ENCODE measurements around the gene AKAIN1.

The AKAIN1 gene

GRCh38 chr18:5197032-5197434 is at the start of gene AKAIN1:
Gene AKAIN1 (minus strand): TSS chr18:5197257. CDS start chr18:5197053, 204 bp downstream.
- DNase-seq, result peak; percentile 29

DNA sequence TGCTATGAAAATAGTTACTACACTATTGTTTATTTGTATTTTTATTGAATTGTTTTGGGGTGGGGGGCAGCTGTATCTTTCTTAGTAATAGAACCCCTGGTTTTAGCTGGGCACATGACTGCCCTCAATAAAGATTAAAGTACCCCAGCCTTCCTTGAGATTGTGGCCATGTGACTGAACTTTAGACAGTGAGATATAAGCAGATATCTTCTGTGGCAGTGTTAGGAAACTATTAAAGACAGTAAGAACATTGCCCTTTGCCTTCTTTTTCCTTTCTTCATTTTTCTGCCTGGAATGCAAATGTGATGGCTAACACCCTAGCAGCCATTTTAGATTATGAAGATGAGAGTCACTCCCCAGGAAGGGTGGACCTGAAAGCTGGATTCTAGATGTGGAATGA is 47.9 kb upstream of the AKAIN1 start:
- DNase-seq, result no peak

DNA sequence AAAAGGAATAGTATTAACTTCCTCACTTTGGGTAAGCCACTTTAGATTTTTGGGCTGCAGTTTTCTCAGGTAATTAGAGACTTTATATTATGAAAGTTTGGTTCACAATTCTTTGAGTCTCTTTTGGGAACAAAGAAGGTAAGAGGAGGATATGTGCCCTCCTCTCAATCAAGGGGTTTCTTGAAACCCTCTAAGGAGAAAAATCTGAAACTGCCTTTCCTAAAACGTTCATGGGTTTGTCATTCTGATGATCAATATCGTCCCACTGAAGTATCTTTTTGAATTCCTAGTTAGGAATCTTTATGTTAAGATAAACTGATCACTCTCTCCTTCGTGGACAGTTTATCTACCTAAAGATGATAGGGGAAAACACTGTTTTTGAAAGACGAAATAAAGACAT is 42.4 kb upstream of the AKAIN1 start:
- DNase-seq, result no peak

- peak; percentile 38 for DNase-seq
These were observed 41.4 kb upstream of the AKAIN1 start for GRCh38 chr18:5238371-5238976.

DNA sequence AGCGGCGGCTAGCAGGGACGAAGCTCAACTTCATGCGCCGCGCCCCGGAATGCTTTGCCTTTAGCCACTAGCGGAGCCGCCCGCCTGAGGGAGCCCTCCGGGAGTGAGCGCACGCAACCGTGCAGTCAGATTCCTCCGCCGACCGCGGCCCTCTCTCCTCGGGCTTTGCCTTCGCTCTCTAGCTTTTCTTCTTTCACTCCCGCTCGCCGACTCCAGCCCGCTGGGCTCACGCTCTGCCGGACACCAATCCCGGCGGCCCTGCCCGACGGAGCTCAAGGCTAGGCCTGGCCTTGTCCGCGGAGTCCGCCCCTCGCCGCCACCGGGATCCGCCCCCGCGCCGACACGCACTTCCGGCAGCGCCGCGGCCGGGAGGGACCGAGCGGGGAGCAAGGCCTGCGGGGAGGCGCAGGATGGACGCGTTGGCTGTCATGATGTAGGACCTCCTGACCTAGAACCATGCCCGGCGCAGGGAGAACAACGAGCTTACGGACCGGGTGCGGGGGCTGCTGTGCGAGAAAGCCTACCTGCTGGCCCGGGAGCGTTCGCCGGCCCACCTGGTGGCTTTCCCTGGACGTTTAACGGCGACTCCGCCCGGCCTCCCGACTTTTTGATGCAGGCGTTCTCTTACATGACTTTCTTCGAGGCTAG is 40.8 kb upstream of the AKAIN1 start:
- peak; percentile 91 for DNase-seq

DNA sequence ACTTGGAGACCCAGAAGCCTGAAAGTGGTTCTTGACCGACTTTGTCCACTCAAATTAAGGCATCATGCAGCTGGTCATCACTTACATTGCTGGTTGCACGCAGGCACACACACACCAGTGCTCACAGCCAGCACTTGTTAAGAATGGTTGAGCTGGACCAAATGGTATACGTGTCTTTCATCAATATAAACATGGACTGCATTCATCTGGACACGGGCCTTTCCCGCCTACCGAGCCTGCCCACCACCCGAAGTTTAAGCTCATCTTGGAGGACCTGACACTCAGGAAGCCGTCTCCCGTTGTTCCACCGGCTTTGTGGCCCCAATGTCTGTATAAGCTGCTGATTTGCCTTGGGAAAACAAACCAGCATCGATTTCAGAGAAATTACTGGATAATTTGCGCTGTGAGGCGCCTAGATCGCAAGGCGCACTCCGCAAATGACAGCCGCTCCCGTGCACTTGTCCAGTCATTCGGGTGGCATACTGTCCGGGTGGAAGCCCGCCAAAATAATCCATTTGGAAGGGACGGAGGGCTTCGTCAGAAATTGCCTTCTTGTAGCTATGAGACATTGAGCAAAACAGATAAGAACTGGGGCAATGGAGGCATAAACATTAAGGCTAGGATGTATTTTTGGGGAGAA is 40.1 kb upstream of the AKAIN1 start:
- peak; percentile 75 for DNase-seq

- no peak for DNase-seq
These were observed 17.7 kb upstream of the AKAIN1 start for GRCh38 chr18:5214583-5215351.

- no peak for DNase-seq
These were observed 10.6 kb upstream of the AKAIN1 start for GRCh38 chr18:5207471-5208150.

- DNase-seq, result no peak
These were observed 1.3 kb upstream of the AKAIN1 start for GRCh38 chr18:5198311-5198710.

GRCh38 chr18:5197461-5197860 is 404 bp upstream of the AKAIN1 start:
- peak; percentile 45 for DNase-seq

DNA sequence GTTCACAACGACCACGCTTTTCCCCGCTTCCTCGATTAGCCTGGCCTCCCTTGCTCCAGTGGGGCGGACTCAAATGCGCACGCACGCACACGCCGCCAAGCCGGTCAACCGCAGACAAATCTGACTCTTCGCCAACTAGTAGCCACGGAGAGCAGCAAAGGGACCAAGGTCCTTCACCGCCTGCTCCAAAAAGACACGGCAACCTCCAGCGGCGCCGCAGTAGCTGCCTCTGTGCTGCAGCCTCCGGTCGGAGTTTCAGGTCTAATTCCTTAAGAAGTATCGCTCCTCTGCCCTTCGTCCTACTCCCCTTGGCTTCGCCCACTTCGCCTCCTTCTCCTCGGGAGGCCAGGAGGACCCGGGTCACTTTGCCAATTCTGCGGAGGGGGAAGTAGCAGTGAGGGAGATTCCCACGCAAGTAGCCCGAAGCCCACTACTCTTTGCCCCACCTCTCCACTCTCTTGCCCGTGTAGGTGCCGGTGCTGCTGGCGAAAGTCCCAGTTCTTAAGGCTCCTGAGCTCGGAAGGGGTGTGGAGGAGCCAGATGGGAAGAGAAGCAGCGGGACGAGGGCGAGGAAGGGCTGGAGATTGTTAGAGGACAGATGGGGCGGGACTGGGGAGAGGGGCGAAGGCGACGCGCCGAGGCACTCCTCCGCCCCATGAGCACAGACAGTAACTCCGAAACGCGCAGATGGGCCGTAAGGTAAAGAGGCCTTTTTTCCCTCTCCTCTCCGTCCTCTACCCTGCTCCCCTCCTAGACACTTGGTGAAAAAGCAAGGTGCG is 615 bp downstream of the AKAIN1 start:
- no peak for DNase-seq

DNA sequence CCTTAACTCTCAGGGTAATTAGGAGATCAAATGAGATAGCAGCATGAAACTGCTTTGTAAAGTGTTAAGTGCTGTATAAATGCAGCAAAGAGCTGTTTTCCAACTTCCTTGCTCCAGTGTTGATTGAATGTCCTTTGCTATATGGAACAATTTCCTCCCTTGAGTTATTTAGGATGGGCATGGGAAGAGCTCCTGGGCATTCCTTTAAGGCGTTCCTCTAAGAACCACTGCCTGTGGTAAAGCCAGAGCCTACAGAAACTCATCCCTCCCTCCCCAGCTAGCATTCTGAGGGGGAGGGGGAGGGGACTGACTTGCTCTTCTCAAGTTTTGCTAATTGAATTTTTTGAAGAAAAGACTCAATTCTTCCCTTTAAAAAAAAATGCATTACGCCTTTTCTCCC is 1.4 kb downstream of the AKAIN1 start:
- no peak for DNase-seq

DNA sequence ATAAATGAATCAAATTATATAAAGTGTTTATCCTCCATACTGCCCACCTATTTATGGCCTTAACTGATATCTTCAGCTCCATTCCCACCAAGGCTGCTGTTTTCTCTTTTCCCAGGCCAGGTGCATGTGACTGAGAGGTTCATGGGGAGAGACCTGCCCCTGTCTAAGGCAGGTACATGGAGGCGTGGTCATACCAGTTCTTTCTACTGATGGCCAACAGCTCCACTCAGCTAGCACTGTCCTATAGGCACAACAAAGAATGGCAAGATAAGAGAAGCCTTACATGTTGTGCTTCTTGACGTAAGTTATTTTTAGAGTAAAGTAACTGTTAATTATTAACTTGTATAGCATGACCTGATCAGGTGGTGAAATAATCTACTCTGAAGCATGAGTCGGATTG is 16.8 kb downstream of the AKAIN1 start:
- DNase-seq, result no peak

- no peak for DNase-seq
These were observed 18.5 kb downstream of the AKAIN1 start for GRCh38 chr18:5178519-5178918.

DNA sequence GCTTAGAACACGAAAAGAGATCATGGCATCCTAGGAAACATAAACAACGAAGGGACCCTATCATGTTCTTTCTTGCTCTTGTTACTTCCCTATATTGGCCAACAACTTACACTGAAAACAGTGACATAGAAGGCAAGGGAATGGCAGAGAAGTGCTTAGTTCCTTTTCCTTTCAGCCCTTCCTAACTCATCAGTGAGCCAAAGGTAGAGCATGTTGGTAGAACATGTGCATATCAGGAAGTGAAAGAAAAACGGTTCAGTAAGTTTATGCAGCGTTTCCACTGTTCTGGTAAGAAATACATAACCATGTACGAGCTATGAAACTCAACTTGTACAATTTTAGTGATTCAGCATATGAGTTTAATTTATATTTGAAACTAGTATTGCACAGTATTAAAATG is 21.7 kb downstream of the AKAIN1 start:
- DNase-seq, result no peak

DNA sequence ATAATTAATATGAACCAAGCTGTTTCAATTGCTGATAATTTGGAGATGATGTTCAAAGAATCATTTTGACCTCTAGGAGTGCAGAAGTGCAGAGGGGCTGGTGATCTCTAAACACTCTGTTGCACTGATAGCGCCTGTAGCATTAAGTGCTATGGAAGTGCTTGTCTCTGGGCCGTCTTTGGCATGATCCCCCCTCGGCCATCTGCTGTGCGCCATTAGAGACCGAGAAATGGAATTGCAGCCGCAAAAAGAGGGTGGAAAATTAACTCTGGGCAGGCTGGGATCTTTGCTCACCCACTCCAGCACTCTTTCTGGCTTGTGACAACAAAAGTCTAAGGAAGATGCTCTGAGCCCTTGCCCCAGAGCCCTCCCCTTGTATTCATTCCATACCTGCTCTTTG is 23.4 kb downstream of the AKAIN1 start:
- DNase-seq, result no peak

GRCh38 chr18:5173236-5173635 is 23.8 kb downstream of the AKAIN1 start:
- DNase-seq, result no peak

- DNase-seq, result no peak
These were observed 29.2 kb downstream of the AKAIN1 start for GRCh38 chr18:5167831-5168230.

DNA sequence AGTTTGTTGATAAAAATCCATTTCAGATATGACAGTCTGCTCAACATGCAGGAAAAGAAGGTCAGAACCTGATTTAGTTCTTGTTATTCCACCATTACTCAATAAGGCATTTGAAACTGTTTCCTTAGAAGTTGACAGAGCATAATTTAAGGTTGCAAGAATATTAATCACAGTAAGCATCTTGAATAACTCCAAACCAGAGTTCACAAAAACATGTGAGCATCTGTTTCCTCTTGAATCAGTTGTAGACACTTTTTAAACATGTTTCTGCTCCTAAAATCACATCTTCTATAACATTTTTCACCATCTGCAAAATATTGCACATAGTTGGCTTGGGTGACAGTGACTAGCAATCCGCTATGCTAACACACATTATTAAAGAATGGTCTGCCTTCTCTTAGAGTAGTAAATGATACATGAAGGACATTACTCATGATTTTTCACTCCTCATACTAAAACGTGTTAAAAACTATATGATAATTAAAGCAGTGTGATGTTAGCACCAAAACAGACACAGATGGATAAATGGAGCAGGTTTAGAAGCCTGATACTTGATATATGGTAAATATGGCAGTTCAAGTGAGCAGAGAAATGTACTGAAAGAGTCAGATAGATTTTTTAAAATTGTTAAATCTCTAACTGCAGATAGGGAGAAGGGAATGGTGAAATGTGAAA is 30.3 kb downstream of the AKAIN1 start:
- no peak for DNase-seq

DNA sequence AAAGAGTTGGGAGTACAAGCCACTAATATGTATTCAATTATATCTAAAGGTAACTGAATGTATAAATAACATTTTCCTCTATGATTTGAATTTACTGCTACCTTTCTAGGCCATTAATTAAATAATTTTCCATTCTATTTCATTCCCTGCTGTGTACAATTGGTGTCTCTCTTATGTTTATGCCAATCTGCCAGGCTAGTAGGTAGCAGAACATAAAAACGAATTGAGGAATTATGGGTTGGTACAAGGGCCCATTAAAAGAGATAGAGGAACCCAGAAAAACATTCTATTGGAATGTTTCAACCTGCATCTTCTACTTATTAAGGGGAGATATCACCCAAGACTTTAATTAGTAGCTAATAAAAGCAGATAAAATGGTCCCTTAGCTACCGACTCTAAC is 32.2 kb downstream of the AKAIN1 start:
- no peak for DNase-seq

DNA sequence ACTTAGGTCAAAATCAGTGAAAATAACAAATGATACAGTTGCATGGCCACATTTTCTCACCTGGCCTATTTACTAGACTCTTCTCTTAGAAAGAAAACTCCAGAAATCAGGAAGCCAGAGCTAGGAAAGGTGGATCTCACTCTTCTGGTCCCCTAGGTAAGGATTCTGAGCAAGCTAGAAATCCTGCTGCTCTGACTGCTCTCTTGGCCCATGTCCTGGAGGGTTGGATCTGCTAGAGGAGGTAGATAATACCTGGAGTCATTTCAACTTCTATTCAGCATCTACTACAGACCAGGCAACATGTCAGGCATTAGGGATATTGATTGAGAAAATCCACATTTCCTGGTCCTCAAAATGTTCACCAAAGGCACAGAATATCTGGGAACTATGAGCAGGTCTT is 34.9 kb downstream of the AKAIN1 start:
- DNase-seq, result no peak

DNA sequence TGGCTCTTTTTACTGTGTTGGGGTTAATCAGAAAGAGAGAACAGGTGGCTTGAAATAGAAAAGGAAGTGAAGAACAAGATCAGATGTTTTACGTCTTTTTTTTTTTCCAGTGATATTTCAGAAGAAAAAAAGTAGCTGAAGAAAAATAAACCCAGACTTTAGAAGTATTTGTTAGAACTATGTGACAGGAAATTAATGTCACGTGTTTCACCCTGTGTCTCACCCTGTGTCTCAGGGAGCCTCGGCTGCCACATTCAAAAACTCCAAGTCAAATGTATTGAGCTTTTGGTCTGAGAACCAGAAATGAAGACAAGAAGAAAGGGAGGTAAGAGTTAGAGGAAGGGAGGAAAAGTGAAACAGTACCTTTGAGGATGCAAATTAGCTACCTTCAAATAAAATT is 38.0 kb downstream of the AKAIN1 start:
- no peak for DNase-seq

Measured in NCI-H345 (cell line).